NCI-H526 treated with DMSO at 0.1 percent for 48 hours (cell line): ENCODE measurements around the gene VPS26B.
"Not testable (repeated sequence)": the region's sequence is repeated elsewhere in the genome, so short reads cannot be mapped to it uniquely, and the experiment has no call there.

Experiments used
- DNase-seq: peaks from one replicate; lab custom pipeline; 2025; lab: John Stamatoyannopoulos, UW

VPS26B gene

DNA sequence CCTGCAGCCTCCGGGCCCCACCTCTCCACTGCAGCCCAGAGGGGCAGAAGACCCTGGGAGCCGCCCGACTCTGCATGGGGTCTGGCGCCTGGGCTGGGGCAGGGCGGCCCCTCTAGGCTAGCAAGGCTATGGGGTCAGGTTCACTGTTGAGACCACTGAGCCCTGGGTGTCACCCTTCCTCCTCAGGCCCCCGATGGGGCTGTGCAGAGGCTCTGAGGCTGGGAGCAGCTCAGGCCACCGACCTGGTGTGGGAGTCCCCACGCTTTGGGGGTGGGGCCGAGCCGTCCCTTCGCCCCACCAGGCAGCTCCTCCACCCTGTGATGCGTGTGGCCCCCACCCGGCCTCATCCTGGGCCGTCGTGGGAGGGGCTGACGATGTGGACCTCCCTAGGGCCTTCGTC is 57.2 kb downstream of the VPS26B start:
- DNase-seq: not testable (repeated sequence)

DNA sequence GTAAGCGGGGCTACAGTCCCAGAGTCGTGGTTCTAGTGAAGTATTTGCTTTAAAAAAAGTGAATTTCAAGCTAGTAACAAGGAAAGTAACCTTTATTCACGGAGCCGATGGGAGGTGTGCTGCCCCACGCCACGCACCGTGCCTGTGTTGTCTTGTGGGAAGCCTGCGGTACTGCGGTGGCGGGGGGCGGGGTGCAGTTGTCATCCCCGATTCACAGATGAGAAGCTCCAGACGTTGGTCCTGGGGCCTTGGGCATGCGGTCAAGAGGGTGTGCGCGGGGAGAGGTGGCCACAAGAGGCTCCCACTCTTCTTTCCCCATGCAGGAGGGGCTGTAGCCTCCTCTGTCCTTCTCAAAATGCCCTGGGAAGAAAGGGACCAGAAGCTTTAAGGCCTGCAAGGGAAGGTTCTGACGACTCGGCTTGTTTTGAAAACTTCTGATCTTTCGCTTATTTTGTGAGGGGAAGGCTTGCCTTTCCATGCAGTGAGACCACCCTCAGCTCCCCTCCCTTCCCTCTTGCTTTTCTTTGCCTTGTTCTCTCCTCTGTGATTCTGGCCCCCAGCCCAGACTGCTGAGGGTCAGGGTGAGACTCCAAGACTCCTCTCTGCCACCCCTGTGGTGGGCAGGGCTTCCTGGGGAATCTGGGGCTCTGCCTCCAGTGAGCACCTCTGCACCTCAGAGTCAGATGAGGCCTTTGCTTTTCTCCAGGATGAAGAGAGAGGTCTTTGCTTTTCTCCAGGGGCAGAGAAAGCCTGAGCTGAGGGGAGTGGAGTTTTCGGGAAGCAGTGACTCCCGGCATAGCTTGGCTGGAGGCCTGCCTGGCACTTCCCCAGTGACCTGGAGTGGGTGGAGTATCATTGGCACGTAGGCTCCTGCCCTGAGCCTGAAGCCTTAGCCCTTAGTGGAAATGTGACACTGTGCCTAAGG is 57.9 kb downstream of the VPS26B start:
- DNase-seq: no peak

DNA sequence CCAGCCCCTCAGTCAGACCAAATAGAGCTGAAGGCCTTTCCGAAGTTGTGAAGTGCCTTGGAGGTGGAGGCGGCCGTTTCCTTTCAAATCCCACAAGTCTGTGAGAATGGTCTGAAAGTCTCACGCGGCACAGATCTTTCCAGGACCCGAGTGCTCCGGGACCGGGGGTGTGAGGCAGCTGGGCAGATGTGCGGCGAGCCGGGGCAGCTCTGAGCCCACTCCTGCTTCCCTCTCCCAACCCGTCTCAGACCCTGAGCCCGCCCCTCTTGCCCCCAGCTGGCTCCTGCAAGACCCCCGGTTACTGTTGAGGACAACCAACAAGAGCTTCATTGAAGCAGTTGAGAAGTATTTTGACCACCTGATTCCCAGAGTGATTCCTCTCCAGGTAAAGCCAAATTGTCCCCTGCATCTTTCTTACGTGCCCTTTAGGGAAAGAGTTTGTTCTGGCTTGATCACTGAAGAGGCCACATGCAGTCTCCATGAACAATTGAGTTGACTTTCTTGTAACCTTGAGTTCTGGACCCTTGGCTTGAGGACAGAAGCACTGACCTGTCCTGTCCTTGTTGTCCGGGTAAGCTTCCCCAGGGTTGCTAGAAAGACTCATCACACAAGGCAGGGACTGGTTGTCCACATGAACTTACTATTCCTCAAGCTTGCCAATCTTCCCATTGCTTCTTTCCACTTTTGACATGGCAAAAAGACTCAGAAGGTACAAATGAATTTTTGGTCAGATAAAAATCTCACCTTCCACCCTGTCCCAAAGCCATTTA is 59.2 kb downstream of the VPS26B start:
- DNase-seq: no peak

DNA sequence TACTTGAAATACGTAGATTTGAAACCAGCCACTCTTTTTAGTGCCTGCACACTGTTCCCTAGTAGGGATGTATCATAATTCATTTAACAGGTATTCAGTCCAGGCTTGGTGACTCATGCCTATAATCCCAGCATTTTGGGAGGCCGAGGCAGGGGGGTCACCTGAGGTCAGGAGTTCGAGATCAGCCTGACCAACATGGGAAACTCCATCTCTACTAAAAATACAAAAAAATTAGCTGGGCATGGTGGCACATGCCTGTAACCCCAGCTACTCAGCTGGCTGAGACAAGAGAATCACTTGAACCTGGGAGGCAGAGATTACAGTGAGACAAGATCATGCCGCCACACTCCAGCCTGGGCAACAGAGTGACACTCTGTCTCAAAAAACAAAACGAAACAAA is 59.9 kb downstream of the VPS26B start:
- DNase-seq: not testable (repeated sequence)

DNA sequence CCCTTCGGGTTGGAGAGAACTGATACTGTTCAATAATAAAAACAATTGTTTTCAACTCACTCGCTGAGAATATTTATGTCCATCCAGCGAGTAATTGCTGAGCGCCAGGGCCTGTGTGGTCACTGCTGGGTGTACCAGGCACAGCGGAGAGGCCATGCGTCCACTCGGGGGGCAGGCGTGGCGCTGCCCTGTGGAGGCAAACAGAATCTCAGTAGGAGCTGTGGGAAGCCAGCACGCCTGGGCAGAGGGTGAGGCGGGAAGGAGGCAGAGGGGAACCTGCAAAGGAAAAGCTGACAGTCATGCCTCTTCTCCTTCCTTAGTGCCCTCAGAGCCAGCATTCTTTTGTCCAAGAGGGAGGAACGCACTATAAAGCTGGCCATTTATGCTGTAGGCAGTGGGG is 63.1 kb downstream of the VPS26B start:
- no peak for DNase-seq

DNA sequence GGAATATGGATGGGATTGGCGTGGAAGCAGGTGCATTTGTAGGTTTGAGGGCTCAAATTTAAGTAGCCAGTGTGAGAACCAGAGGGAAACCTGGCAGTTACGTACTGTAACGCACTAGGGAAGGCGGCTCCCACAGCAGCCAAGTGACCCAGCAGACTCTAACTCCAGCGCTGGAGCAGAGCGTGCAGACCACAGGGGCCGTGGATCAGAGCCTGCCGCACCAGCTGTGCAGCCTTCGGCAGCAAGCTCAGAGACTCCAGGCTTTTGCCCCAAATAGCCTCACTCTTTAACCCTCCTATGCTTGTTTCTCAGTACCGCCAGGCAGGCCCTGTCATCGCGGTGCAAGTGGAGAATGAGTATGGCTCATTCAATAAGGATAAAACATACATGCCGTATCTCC is 64.0 kb downstream of the VPS26B start:
- no peak for DNase-seq

DNA sequence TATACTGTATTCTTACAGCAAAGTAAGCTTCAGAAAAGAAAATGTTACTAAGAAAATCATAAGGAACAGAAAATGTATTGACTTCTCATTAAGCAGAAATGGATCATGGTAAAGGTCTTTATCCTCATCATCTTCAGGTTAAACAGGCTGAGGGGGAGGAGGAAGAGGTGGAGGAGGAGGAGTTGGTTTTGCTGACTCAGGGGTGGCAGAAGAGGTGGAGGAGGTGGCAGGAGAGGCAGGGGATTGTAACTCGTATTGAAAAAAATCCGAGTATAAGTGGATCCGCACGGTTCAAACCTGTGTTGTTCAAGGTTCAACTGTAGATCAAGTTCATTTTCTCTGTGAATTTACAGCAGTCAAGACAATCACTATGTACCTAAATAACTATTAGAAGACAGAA is 64.7 kb downstream of the VPS26B start:
- DNase-seq: no peak

DNA sequence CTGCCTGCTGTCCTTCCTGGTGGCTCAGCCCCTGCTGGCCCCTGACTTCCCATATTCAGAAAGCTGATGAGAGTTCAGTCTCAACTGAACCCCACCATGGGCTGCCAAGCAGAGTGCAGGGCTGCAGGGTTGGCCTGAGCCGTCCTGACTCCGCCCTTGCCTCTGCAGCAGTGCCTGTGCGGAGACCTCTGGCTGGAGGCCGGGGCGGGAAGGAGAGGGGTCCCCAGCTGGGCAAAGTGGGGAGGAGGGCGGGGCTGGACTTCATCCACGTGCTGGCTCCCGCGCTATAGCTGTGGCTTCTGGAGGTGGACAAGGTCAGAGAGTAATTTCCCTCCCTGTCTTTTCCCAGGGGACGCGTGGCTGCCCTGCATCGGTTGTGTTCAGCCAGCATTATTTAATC is 65.3 kb downstream of the VPS26B start:
- no peak for DNase-seq

DNA sequence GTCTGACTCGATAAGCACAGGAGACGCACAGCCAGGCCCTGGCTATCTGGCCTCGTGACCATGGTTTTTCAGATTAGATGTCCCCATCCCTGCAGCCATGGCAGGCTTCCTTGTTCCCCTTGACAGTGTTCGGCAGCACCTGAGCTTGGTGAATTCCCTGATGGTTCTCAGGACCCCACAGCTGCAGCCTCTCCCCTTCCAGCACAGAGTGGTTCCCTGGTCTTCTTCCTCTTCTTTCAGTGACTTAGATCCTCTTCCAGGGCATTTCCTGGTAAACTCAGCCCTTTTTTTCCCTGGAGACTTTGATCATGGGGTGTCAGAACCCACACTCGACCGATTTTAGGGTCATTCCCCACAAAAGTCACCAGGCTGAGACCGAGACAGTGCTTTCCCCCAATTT is 66.2 kb downstream of the VPS26B start:
- DNase-seq: no peak

DNA sequence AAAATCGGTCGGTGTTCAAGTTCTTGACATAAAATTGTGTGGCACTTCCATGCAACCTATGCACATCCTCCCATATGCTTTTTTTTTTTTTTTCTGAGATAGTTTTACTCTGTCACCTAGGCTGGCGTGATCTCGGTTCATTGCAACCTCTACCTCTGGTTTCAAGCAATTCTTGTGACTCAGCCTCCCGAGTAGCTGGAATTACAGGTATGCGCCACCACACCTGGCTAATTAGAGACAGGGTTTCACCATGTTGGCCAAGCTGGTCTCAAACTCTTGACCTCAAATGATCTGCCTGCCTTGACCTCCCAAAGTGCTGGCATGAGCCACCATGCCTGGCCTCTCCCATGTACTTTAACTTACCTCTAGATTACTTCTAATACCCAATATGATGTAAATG is 66.7 kb downstream of the VPS26B start:
- DNase-seq: no peak

DNA sequence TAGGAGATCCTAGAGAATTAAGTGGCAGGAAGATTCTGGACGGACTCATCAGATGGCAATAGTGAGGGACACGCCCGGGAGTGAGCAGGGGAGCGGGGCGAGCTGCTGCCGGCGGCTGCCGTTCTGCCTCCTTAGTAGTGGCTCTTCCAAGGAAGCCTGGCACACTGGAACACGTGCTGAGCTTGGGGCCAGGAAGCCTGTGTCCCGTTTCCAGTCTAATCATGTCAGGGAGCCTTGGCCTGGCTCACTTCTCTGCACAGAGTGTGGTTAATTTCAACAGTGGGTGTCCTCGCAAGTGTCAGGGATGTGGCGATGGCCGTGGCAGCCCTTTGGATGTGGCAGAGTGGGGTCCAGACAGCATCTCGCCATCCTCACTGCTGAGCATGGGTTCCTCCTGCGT is 68.2 kb downstream of the VPS26B start:
- DNase-seq: no peak

DNA sequence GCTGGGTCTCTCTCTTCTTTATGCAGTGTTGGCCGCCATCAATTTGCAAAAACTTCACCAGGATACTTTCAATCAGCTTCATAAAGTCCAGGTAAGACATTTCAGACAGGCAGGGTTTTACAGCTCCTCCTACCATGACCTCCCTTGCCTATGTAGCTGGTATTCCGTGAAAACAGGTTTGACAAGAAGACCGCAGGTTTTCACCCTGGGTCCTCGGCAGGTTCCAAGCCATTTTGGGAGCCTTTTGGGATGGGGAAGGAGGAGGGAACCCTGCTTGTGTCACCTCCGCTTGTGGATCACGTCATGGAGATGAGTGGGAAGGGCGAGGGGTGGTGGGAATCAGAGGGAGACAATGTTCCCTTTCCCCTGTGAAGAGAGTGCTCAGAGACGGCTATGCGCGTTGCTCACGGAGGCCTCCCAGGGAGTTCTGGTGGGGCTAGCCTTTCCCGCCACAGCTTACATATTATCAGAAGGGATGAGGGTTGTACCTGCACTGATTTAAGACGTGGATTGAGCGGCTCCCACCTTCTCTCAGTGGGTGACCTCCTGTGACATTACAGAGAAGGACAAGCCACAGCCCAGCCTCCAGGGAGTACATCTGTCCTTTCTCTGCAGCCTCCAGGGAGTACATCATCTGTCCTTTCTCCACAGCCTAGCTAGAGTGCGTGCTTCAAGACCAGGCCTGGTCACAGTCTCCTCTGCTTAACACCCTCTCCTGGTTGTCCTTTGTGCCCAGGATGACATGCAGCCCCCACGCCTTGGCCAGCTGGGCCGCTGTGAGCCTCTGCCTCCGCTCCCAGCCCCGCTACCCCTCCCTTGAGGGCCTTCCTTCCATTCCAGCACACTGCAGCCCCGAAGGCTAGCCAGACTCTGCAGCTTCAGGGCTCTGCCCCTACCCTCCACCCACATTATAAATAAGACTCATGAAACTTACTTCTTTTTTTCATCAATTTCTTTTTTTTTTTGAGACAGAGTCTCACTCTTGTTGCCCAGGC is 68.9 kb downstream of the VPS26B start:
- no peak for DNase-seq

DNA sequence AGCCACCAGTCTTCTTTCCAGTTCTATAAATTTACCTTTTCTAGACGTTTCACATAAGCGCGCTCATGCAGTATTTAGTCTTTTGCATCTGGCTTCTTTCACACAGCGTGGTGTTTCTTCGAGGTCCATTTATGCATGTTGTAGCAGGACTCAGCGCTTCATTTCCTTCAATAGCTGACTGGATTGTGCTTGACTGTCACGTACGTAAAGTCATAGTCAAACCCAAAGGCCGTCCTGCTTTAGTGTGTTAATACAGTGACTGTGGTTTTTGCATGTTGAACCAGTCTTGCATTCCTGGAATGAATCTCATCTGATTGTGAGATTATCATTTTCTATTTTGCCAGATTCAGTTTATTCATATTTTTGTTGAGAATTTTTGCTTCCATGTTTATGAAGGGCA is 70.2 kb downstream of the VPS26B start:
- DNase-seq: no peak
